Neural progenitor cell (in vitro differentiated cells): Measurements from ENCODE around the gene NELFB. TPM values are rescaled to one million over a fixed set of nuclear protein-coding genes. Genes with fewer than 3 reads are reported as not detected.

Source experiments
- DNase-seq: peaks from one replicate; pipeline ENCODE4 v3.0.0-alpha.2; 2016; ENCODE audit warnings: low spot score
- H2AFZ ChIP-seq: fragments of 200-600 bp; sonication (generic); replicated peaks from 2 replicates; pipeline ENCODE4 v1.6.1; 2016; ENCODE audit warnings: antibody characterized with exemption
- H3F3A ChIP-seq: fragments of 200-600 bp; sonication (generic); 2 replicates; pipeline ENCODE4 v1.6.1; 2016; ENCODE audit warnings: antibody characterized with exemption, low read depth
- H3K27ac ChIP-seq: fragments of 200-600 bp; sonication (generic); 2 replicates; pipeline ENCODE4 v1.5.1; 2016; ENCODE audit warnings: mild to moderate bottlenecking
- H3K27me3 ChIP-seq: fragments of 200-600 bp; sonication (generic); 2 replicates; pipeline ENCODE4 v1.6.1; 2016; ENCODE audit warnings: mild to moderate bottlenecking, moderate library complexity
- H3K36me3 ChIP-seq: fragments of 200-600 bp; sonication (generic); 2 replicates; pipeline ENCODE4 v1.5.1; 2016
- H3K4me1 ChIP-seq: fragments of 200-600 bp; sonication (generic); 2 replicates; pipeline ENCODE4 v1.6.1; 2016; ENCODE audit warnings: mixed run types
- H3K4me2 ChIP-seq: fragments of 200-600 bp; sonication (generic); 2 replicates; pipeline ENCODE4 v1.6.1; 2016
- H3K4me3 ChIP-seq: fragments of 200-600 bp; sonication (generic); 2 replicates; pipeline ENCODE4 v1.5.1; 2016
- H3K79me2 ChIP-seq: fragments of 200-600 bp; sonication (generic); 2 replicates; pipeline ENCODE4 v1.6.1; 2016; ENCODE audit warnings: low read depth
- H3K9ac ChIP-seq: fragments of 200-600 bp; sonication (generic); 2 replicates; pipeline ENCODE4 v1.6.1; 2016
- H3K9me3 ChIP-seq: fragments of 200-600 bp; sonication (generic); 2 replicates; pipeline ENCODE4 v1.5.1; 2016; ENCODE audit warnings: low read depth
- H4K20me1 ChIP-seq: fragments of 200-600 bp; sonication (generic); 2 replicates; pipeline ENCODE4 v1.6.1; 2016; ENCODE audit warnings: low read depth
- H3K27ac Mint-ChIP-seq: 3 replicates; pipeline ENCODE4 v1.8.0; 2021; ENCODE audit warnings: mixed read lengths
- H3K27me3 Mint-ChIP-seq: 2 replicates; pipeline ENCODE4 v1.8.0; 2022; ENCODE audit warnings: low read depth, mild to moderate bottlenecking, inconsistent platforms, moderate library complexity, mixed read lengths; ENCODE audit not compliant: insufficient read depth
- H3K36me3 Mint-ChIP-seq: 3 replicates; pipeline ENCODE4 v1.8.0; 2021; ENCODE audit warnings: mixed read lengths
- H3K4me1 Mint-ChIP-seq: 3 replicates; pipeline ENCODE4 v1.8.0; 2021; ENCODE audit warnings: mixed read lengths
- H3K4me3 Mint-ChIP-seq: 3 replicates; pipeline ENCODE4 v1.8.0; 2021; ENCODE audit warnings: mild to moderate bottlenecking, moderate library complexity, mixed read lengths
- H3K9me3 Mint-ChIP-seq: 3 replicates; pipeline ENCODE4 v1.8.0; 2020; ENCODE audit warnings: mixed read lengths
- EZH2 ChIP-seq: fragments of 200-600 bp; sonication (generic); IDR thresholded peaks from 2 replicates; pipeline ENCODE4 v1.6.1; 2017; ENCODE audit warnings: antibody characterized with exemption, mild to moderate bottlenecking, moderate library complexity
- EZH2phosphoT487 ChIP-seq: fragments of 200-600 bp; sonication (generic); IDR thresholded peaks from 2 replicates; pipeline ENCODE4 v1.6.1; 2017; ENCODE audit warnings: antibody characterized with exemption
- total RNA-seq: library from RNA; depleted of rRNA; stranded (reverse); fragments of >200 nt; gene quantifications from 2 replicates; pipeline ENCODE4 v1.2.3, GENCODE V29; 2015; ENCODE audit warnings: low replicate concordance
- TF ChIP-seq, protein P1 (sequence below): fragments of 200-600 bp; sonication (generic); IDR thresholded peaks from 2 replicates; pipeline ENCODE4 v1.5.1; 2017; ENCODE audit warnings: antibody characterized with exemption, mild to moderate bottlenecking

Gene NELFB
- total RNA-seq, 1 donor from 2014 or later: 35.2 TPM

DNA sequence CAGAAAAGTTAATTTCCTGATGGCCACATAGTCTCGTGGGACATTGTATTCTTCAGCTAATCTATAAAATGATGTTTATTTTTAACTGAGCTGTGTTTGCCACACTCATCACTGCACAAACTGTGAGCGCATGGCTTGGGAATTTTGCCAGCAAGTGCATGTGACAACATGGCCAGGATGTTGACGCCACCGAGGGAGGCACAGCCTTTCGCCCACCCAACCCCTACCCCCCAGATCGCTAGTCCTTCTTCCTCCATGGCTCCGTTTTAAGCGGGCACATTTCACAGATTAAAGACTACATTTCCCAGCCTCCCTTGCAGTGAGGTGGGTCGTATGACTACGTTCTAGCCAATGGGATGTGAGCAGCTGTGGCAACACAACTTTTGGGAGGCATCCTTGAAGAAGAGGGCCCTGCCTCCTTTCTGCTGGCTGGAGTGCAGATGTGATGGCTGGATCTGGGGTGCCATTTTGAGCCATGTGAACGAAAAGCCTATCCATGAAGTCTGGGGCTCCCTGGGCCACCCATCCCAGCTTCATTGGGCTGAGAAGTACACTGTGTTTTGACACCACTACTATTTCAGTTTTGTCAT, 39.1 kb downstream of the NELFB start:
- Histone ChIP-seq H3K4me3 (no peak overlapping the region), H4K20me1 (peaks cover 20% of the 10 kb centered on the region), H3K27me3 (peaks cover 63% of the 10 kb centered on the region), H3K36me3 (no peaks in the 10 kb centered on the region), H3K79me2 (no peaks in the 10 kb centered on the region), H3K27ac (no peak overlapping the region), H3K9ac (no peak overlapping the region), H3K4me1 (peaks cover 22% of the 10 kb centered on the region), H3F3A (peaks cover 49% of the 10 kb centered on the region), H3K4me2 (no peak overlapping the region), H3K9me3 (no peaks in the 10 kb centered on the region), H2AFZ (no peak overlapping the region)
- H3K27ac Mint-ChIP-seq: peak overlapping the region; percentile 68
- no peaks in the 10 kb centered on the region for H3K36me3 Mint-ChIP-seq
- TF ChIP-seq EZH2phosphoT487: no peak
- no peak for TF ChIP-seq EZH2
- TF ChIP-seq, protein P1, sequence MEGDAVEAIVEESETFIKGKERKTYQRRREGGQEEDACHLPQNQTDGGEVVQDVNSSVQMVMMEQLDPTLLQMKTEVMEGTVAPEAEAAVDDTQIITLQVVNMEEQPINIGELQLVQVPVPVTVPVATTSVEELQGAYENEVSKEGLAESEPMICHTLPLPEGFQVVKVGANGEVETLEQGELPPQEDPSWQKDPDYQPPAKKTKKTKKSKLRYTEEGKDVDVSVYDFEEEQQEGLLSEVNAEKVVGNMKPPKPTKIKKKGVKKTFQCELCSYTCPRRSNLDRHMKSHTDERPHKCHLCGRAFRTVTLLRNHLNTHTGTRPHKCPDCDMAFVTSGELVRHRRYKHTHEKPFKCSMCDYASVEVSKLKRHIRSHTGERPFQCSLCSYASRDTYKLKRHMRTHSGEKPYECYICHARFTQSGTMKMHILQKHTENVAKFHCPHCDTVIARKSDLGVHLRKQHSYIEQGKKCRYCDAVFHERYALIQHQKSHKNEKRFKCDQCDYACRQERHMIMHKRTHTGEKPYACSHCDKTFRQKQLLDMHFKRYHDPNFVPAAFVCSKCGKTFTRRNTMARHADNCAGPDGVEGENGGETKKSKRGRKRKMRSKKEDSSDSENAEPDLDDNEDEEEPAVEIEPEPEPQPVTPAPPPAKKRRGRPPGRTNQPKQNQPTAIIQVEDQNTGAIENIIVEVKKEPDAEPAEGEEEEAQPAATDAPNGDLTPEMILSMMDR: no peak
- DNase-seq: peak; percentile 48
- peaks cover 10% of the 10 kb centered on the region for H3K27me3 Mint-ChIP-seq
- H3K9me3 Mint-ChIP-seq: peaks cover 2% of the 10 kb centered on the region
- peak overlapping the region; percentile 68 for H3K4me3 Mint-ChIP-seq
- peaks cover 27% of the 10 kb centered on the region for H3K4me1 Mint-ChIP-seq

DNA sequence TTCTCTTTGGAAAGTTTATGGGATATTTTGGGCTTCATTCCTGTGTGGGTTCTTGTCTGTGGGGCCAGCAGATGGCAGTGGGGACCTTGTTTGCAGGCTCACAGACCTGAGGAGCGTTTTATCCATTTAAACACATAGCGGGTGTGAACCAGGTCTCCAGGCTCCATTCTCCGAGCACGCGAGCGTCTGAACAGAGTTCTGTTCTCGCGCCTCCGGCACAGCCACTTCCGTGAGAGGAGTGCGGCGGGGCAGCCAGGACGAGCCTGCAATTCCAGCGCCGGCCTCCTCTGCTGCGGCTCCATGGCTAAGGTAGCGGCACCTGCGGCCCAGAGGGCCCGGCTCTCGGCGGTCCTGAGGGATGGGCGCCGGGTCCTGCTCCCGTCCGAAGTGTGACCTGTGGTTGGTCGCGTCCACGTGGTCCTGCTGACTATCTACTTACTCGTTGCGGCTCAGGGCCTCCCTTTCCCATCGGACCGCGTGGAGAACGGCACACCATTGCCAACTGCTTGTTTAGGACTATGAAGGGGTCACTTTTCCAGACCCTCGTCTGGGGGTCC, 39.6 kb downstream of the NELFB start:
- Histone ChIP-seq H4K20me1 (peaks cover 25% of the 10 kb centered on the region), H2AFZ (no peak overlapping the region), H3K27ac (no peak overlapping the region), H3K36me3 (no peaks in the 10 kb centered on the region), H3F3A (peaks cover 55% of the 10 kb centered on the region), H3K9ac (no peak overlapping the region), H3K4me2 (peak overlapping the region; percentile 72), H3K4me3 (peak overlapping the region; percentile 39), H3K9me3 (no peaks in the 10 kb centered on the region), H3K27me3 (peaks cover 63% of the 10 kb centered on the region), H3K79me2 (peaks cover 2% of the 10 kb centered on the region), H3K4me1 (peaks cover 28% of the 10 kb centered on the region)
- H3K36me3 Mint-ChIP-seq: peaks cover under 1% of the 10 kb centered on the region
- TF ChIP-seq EZH2phosphoT487 (no peak), EZH2 (no peak)
- TF ChIP-seq, protein P1: peak; percentile 33
- peaks cover 2% of the 10 kb centered on the region for H3K9me3 Mint-ChIP-seq
- H3K4me3 Mint-ChIP-seq: peak overlapping the region; percentile 68
- peak overlapping the region; percentile 68 for H3K27ac Mint-ChIP-seq
- H3K27me3 Mint-ChIP-seq: peaks cover 10% of the 10 kb centered on the region
- peaks cover 30% of the 10 kb centered on the region for H3K4me1 Mint-ChIP-seq
- DNase-seq: peak; percentile 44

DNA sequence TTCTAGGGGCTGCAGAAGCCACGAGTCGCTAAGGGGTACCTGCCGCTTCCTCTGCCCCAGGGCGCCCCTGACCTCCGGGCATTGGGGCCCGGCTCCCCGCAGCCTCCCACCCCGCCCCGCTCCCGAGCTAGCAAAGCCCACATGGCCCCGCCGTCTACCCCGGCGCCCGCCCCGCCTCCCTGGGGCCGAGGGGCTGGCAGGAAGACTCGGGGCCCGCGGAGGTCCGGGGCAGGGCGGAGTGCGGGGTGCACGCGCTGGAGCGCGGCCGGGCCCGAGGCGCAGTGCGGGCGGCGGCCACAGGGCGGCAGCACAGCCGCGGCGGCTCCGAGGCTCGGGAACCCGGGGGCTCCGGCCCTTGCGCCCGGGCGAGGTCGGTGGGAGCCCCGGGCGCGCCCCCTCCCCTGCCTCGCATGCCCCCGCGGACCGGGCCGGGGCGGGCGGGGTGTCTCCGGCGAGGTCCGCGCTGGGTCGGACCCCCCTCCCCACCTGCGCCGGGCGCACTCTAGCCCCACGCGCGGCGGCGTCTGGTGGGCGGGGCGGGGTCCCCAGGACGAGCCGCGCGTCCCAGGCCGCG, 40.2 kb downstream of the NELFB start:
- Histone ChIP-seq H3K36me3 (no peaks in the 10 kb centered on the region), H3K4me2 (peak overlapping the region; percentile 72), H3K27me3 (peaks cover 63% of the 10 kb centered on the region), H4K20me1 (peaks cover 31% of the 10 kb centered on the region), H3K9ac (no peak overlapping the region), H3K27ac (no peak overlapping the region), H3K79me2 (peaks cover 8% of the 10 kb centered on the region), H3K4me3 (peak overlapping the region; percentile 39), H3F3A (peaks cover 60% of the 10 kb centered on the region), H3K9me3 (no peaks in the 10 kb centered on the region), H2AFZ (no peak overlapping the region), H3K4me1 (peaks cover 33% of the 10 kb centered on the region)
- H3K4me1 Mint-ChIP-seq: peaks cover 34% of the 10 kb centered on the region
- DNase-seq: peak; percentile 84
- peaks cover 11% of the 10 kb centered on the region for H3K27me3 Mint-ChIP-seq
- TF ChIP-seq EZH2phosphoT487 (no peak), EZH2 (no peak)
- TF ChIP-seq, protein P1: peak; percentile 56
- no peak overlapping the region for H3K27ac Mint-ChIP-seq
- H3K4me3 Mint-ChIP-seq: no peak overlapping the region
- H3K36me3 Mint-ChIP-seq: peaks cover 2% of the 10 kb centered on the region
- H3K9me3 Mint-ChIP-seq: peaks cover 2% of the 10 kb centered on the region
